Esophagus squamous epithelium (tissue), 5 donors: ENCODE results near the gene MON1A. TPM values are rescaled to one million over a fixed set of nuclear protein-coding genes. Genes with fewer than 3 reads are reported as not detected.

Source experiments
- DNase-seq: peaks from one replicate; lab custom pipeline; 2025; lab: John Stamatoyannopoulos, UW
- H3K27ac ChIP-seq, 4 donors: fragments of 200-600 bp; sonication (generic); one replicate each; pipeline ENCODE4 v1.5.1; 2016 to 2019; ENCODE audit warnings: mild to moderate bottlenecking in 1 of 4
- H3K27me3 ChIP-seq, 4 donors: fragments of 200-600 bp; sonication (generic); 1 replicate in 3 of 4; 2 replicates in 1 of 4; pipeline versions ENCODE4 v1.5.1 to v1.6.0; 2017 to 2021; ENCODE audit warnings: antibody characterized with exemption in 1 of 4
- H3K36me3 ChIP-seq, 3 donors: fragments of 200-600 bp; sonication (generic); one replicate each; pipeline ENCODE4 v1.5.1; 2016 to 2019
- H3K4me1 ChIP-seq, 3 donors: fragments of 200-600 bp; sonication (generic); one replicate each; pipeline ENCODE4 v1.5.1; 2017 to 2019
- H3K4me3 ChIP-seq, 4 donors: fragments of 200-600 bp; sonication (generic); 1 replicate in 3 of 4; 2 replicates in 1 of 4; pipeline ENCODE4 v1.5.1; 2016 to 2019; ENCODE audit warnings: mild to moderate bottlenecking in 2 of 4, moderate library complexity in 1 of 4
- H3K9me3 ChIP-seq, 3 donors: fragments of 200-600 bp; sonication (generic); one replicate each; pipeline ENCODE4 v1.5.1; 2016 to 2019
- CTCF ChIP-seq, 6 experiments: fragments of 450-650 bp in 4 of 6; fragments of 200-600 bp in 2 of 6; sonication (generic) in 2 of 6; IDR thresholded peaks; one replicate each; pipeline ENCODE4 v1.5.1; 2016 to 2019; ENCODE audit warnings: antibody characterized with exemption in 6 of 6, mild to moderate bottlenecking in 4 of 6, moderate library complexity in 4 of 6
- POLR2A ChIP-seq, 4 donors: fragments of 450-650 bp; IDR thresholded peaks; one replicate each; pipeline ENCODE4 v1.6.1; 2017; ENCODE audit warnings: antibody characterized with exemption in 4 of 4, mild to moderate bottlenecking in 4 of 4, moderate library complexity in 3 of 4
- WGBS, 2 donors: methylation state at CpG; one replicate each; pipeline ENCODE4 v1.1.5; 2018; 5-methylcytosine and 5-hydroxymethylcytosine counted together
- intact Hi-C: fragments of 100-400 bp; cut with DNase I; formaldehyde crosslinking; loops from one replicate; pipeline ENCODE4 v1.15.0; 2022
- total RNA-seq, 4 donors: library from RNA; depleted of rRNA; stranded (reverse); fragments of >200 nt; gene quantifications; one replicate each; pipeline ENCODE4 v1.1.0, GENCODE V29; 2016
- donor health status: DM: yes; HTN: yes; CAD: no.

Gene MON1A
- total RNA-seq, 4 donors from 2014 or later = 12.9 to 17.2 (median 14.1) TPM

GRCh38 chr3:49899815-49900214 lies 29.8 kb downstream of the MON1A start:
- H3K4me3 ChIP-seq = peak overlapping the region in 3 of 4 donors; percentile 12 to 63 (median 48)
- WGBS, 2 donors = 84 to 85% methylated on average over 3 to 4 of the region's 5 CpGs

GRCh38 chr3:49898991-49899390 lies 30.6 kb downstream of the MON1A start:
- Histone ChIP-seq H3K27me3 (no peaks in the 10 kb centered on the region), H3K36me3 (peaks cover 0 to 47% (median 0%) of the 10 kb centered on the region in 3 donors), H3K27ac (peak overlapping the region in 1 of 4 donors; percentile 2), H3K4me1 (peaks cover 22 to 57% (median 33%) of the 10 kb centered on the region in 3 donors), H3K4me3 (no peak overlapping the region), H3K9me3 (no peaks in the 10 kb centered on the region)
- 48 to 78% methylated on average over 5 of the region's 6 CpGs for WGBS, 2 donors
- DNase-seq = no peak
- intact Hi-C loops = no loop called here
- no peak for TF ChIP-seq POLR2A (IDR thresholded peaks at IDR 0.05)
- no peak for TF ChIP-seq CTCF (IDR thresholded peaks at IDR 0.05)

More at GRCh38 chr3:49899815-49900214, 29.8 kb downstream of the MON1A start:
- peaks cover 0 to 39% (median 0%) of the 10 kb centered on the region in 3 donors for H3K36me3 ChIP-seq
- DNase-seq = no peak
- peak overlapping the region; percentile 84 to 91 (median 88) for H3K27ac ChIP-seq
- no peaks in the 10 kb centered on the region for H3K9me3 ChIP-seq
- H3K4me1 ChIP-seq = peaks cover 30 to 65% (median 33%) of the 10 kb centered on the region in 3 donors
- no peaks in the 10 kb centered on the region for H3K27me3 ChIP-seq
- intact Hi-C loops = loop anchor here (5.0 kb wide), 1 partner anchor 98 kb away; the partner anchor contains the start of gene INKA1
- TF ChIP-seq POLR2A (IDR thresholded peaks at IDR 0.05) (no peak), CTCF (IDR thresholded peaks at IDR 0.05) (peak in 2 of 6 experiments; percentile 17 to 45)

GRCh38 chr3:49896345-49896744 lies 33.3 kb downstream of the MON1A start:
- Histone ChIP-seq H3K27ac (no peak overlapping the region), H3K4me3 (no peak overlapping the region), H3K9me3 (no peaks in the 10 kb centered on the region), H3K27me3 (no peaks in the 10 kb centered on the region), H3K4me1 (peaks cover 11 to 30% (median 12%) of the 10 kb centered on the region in 3 donors), H3K36me3 (peaks cover 0 to 74% (median 0%) of the 10 kb centered on the region in 3 donors)
- intact Hi-C loops = no loop called here
- 77% methylated on average over 5 of the region's 5 CpGs; no CpG with 5 or more reads in 1 of the 2 donors for WGBS, 2 donors
- TF ChIP-seq CTCF (IDR thresholded peaks at IDR 0.05) (no peak), POLR2A (IDR thresholded peaks at IDR 0.05) (no peak)
- DNase-seq = no peak

- Histone ChIP-seq H3K4me3 (no peak overlapping the region), H3K9me3 (no peaks in the 10 kb centered on the region), H3K27me3 (no peaks in the 10 kb centered on the region), H3K36me3 (peaks cover 0 to 79% (median 0%) of the 10 kb centered on the region in 3 donors), H3K4me1 (peaks cover 5 to 25% (median 8%) of the 10 kb centered on the region in 3 donors), H3K27ac (no peak overlapping the region)
- intact Hi-C loops = no loop called here
- no peak for DNase-seq
- no peak for TF ChIP-seq POLR2A (IDR thresholded peaks at IDR 0.05)
- TF ChIP-seq CTCF (IDR thresholded peaks at IDR 0.05) = no peak
- 89 to 92% methylated on average over 7 of the region's 9 CpGs for WGBS, 2 donors
These were observed 33.8 kb downstream of the MON1A start for GRCh38 chr3:49895791-49896190.

GRCh38 chr3:49889296-49889695 lies 40.3 kb downstream of the MON1A start:
- Histone ChIP-seq H3K27ac (no peak overlapping the region), H3K9me3 (no peaks in the 10 kb centered on the region), H3K27me3 (no peaks in the 10 kb centered on the region), H3K4me3 (no peak overlapping the region), H3K36me3 (peaks cover 0 to 52% (median 0%) of the 10 kb centered on the region in 3 donors), H3K4me1 (no peaks in the 10 kb centered on the region)
- 81 to 84% methylated on average over 6 to 10 of the region's 10 CpGs for WGBS, 2 donors
- no peak for DNase-seq
- TF ChIP-seq CTCF (IDR thresholded peaks at IDR 0.05) (no peak), POLR2A (IDR thresholded peaks at IDR 0.05) (no peak)
- intact Hi-C loops = no loop called here
